ENCODE results near the gene ERCC8.

- TF ChIP-seq POLR2A (IDR thresholded peaks at IDR 0.05) = no peak
- TF ChIP-seq CTCF (IDR thresholded peaks at IDR 0.05) = no peak
Measured at GRCh38 chr5:60870857-60871256, 74.0 kb downstream of the ERCC8 start.

Measured in heart left ventricle (tissue), 13 donors.